GM12878 (cell line): ENCODE data around the gene S1PR4.

ENCODE experiments used
- GABPA ChIP-seq: IDR thresholded peaks from 2 replicates; pipeline ENCODE4 v1.6.1; 2014; ENCODE audit warnings: antibody characterized with exemption, low read depth, mild to moderate bottlenecking, inconsistent platforms
- POLR2A ChIP-seq: IDR thresholded peaks from 2 replicates; pipeline ENCODE4 v1.6.1; 2011; ENCODE audit warnings: low read depth, mild to moderate bottlenecking, low read length

GRCh38 chr19:3136684-3137055, 41.9 kb upstream of the S1PR4 start:
- TF ChIP-seq GABPA = no peak
- TF ChIP-seq POLR2A = no peak
